Endothelial cell of umbilical vein (primary cell): ENCODE measurements around the gene PPP1R11. TPM values are rescaled to one million over a fixed set of nuclear protein-coding genes. Genes with fewer than 3 reads are reported as not detected.

Source experiments
- BruUV-seq: library from RNA; stranded (reverse); fragments of 400-500 nt; replicated peaks from 2 replicates; lab custom pipeline; 2021; lab: Mats Ljungman, UMichigan
- CTCF ChIA-PET: fragments of 300-600, 350-600 bp; sonication (Branson Sonifier 250); formaldehyde crosslinking; loops from one replicate; lab custom pipeline; 2021; ENCODE audit warnings: antibody characterized with exemption, inconsistent platforms; lab: Charles Lee
- POLR2A ChIA-PET: fragments of 300-600, 350-600 bp; sonication (Branson Sonifier 250); formaldehyde crosslinking; loops from one replicate; lab custom pipeline; 2021; ENCODE audit warnings: antibody characterized with exemption, inconsistent platforms; lab: Charles Lee
- DNase-seq: peaks from one replicate; pipeline ENCODE4 v3.0.0-alpha.2; 2011; ENCODE audit warnings: low read depth, low spot score
- FAIRE-seq: peaks from 2 replicates; lab custom pipeline; 2011; peaks lifted over from hg19 to GRCh38; lab: Jason Lieb, UNC
- H2AFZ ChIP-seq: 2 replicates; pipeline ENCODE4 v1.6.0; 2012; ENCODE audit warnings: low read depth, low read length, control low read depth, inconsistent platforms
- H3K27ac ChIP-seq: 2 replicates; pipeline ENCODE4 v1.5.1; 2011; ENCODE audit warnings: low read depth, mild to moderate bottlenecking, control low read depth, low read length, moderate library complexity; ENCODE audit not compliant: insufficient read depth
- H3K27me3 ChIP-seq, 2 experiments: 2 replicates each; pipeline versions ENCODE4 v1.6.0 to v1.6.1; 2011; ENCODE audit warnings: low read length in 2 of 2, mixed read lengths in 1 of 2; ENCODE audit not compliant: control insufficient read depth in 2 of 2, insufficient read depth in 2 of 2
- H3K36me3 ChIP-seq, 2 experiments: 2 replicates in 1 of 2; 3 replicates in 1 of 2; pipeline ENCODE4 v1.5.1; 2011; ENCODE audit warnings: low read length in 2 of 2, mild to moderate bottlenecking in 1 of 2, moderate library complexity in 1 of 2; ENCODE audit not compliant: control insufficient read depth in 2 of 2, insufficient read depth in 2 of 2; ENCODE audit errors: extremely low read depth in 1 of 2
- H3K4me1 ChIP-seq: 3 replicates; pipeline ENCODE4 v1.5.1; 2011; ENCODE audit warnings: mild to moderate bottlenecking, low read length; ENCODE audit not compliant: control insufficient read depth, insufficient read depth; ENCODE audit errors: extremely low read depth
- H3K4me2 ChIP-seq: 2 replicates; pipeline ENCODE4 v1.6.1; 2011; ENCODE audit warnings: low read length, control low read depth, mixed read lengths; ENCODE audit not compliant: insufficient read depth
- H3K4me3 ChIP-seq, 3 experiments: fragments of 200-600 bp in 1 of 3; sonication (generic), shearing (Covaris generic) in 1 of 3; replicated peaks in 1 of 3; 2 replicates each; pipeline ENCODE4 v1.5.1; 2011 to 2016; ENCODE audit warnings: control low read depth in 3 of 3, low read length in 3 of 3, mild to moderate bottlenecking in 2 of 3, inconsistent platforms in 1 of 3, low read depth in 1 of 3, moderate library complexity in 1 of 3; ENCODE audit not compliant: insufficient read depth in 1 of 3
- H3K79me2 ChIP-seq: 2 replicates; pipeline ENCODE4 v1.6.0; 2012; ENCODE audit warnings: low read length, inconsistent platforms; ENCODE audit not compliant: control insufficient read depth, insufficient read depth
- H3K9ac ChIP-seq: replicated peaks from 2 replicates; pipeline ENCODE3; 2011; ENCODE audit warnings: low read length, control low read depth; ENCODE audit not compliant: insufficient read depth; ENCODE audit errors: extremely low read depth
- H3K9me1 ChIP-seq: replicated peaks from 3 replicates; pipeline ENCODE4 v1.6.0; 2011; ENCODE audit warnings: mild to moderate bottlenecking, low read length; ENCODE audit not compliant: control insufficient read depth, insufficient read depth; ENCODE audit errors: extremely low read depth
- H3K9me3 ChIP-seq: replicated peaks from 2 replicates; pipeline ENCODE4 v1.5.1; 2012; ENCODE audit warnings: low read length, inconsistent platforms; ENCODE audit not compliant: control insufficient read depth, insufficient read depth
- H4K20me1 ChIP-seq: replicated peaks from 2 replicates; pipeline ENCODE3; 2011; ENCODE audit warnings: mild to moderate bottlenecking, low read length; ENCODE audit not compliant: control insufficient read depth, insufficient read depth; ENCODE audit errors: extremely low read depth
- EZH2 ChIP-seq: IDR thresholded peaks from 2 replicates; pipeline ENCODE4 v1.6.1; 2012; ENCODE audit warnings: borderline replicate concordance, low read depth, mild to moderate bottlenecking, moderate library complexity, low read length, inconsistent platforms; ENCODE audit not compliant: severe bottlenecking
- FOS ChIP-seq: IDR thresholded peaks from 2 replicates; pipeline ENCODE4 v1.6.1; 2011; ENCODE audit warnings: mild to moderate bottlenecking, low read length, moderate library complexity, borderline replicate concordance; ENCODE audit not compliant: insufficient read depth
- GATA2 ChIP-seq: IDR thresholded peaks from 2 replicates; pipeline ENCODE4 v1.7.0; 2011; ENCODE audit warnings: low read depth, mild to moderate bottlenecking, moderate library complexity, mixed read lengths, low read length; ENCODE audit not compliant: insufficient read length, insufficient read depth
- JUN ChIP-seq: IDR thresholded peaks from 2 replicates; pipeline ENCODE4 v1.6.1; 2011; ENCODE audit warnings: borderline replicate concordance, low read depth; ENCODE audit not compliant: insufficient read length, insufficient read depth
- MYC ChIP-seq: IDR thresholded peaks from one replicate; pipeline ENCODE4 v1.6.1; 2011; ENCODE audit warnings: mild to moderate bottlenecking, low read depth, low read length
- POLR2A ChIP-seq: IDR thresholded peaks from 2 replicates; pipeline ENCODE4 v1.6.1; 2012; ENCODE audit warnings: low read depth, mild to moderate bottlenecking, control low read depth, low read length
- POLR2AphosphoS5 ChIP-seq: IDR thresholded peaks from 2 replicates; pipeline ENCODE4 v1.6.1; 2012; ENCODE audit warnings: low read depth, mild to moderate bottlenecking, control low read depth, low read length, moderate library complexity; ENCODE audit not compliant: insufficient read depth
- dilution Hi-C: fragments of 300-500 bp; cut with MboI; formaldehyde crosslinking; loops from one replicate; pipeline ENCODE4 v1.15.0; 2019; ENCODE audit warnings: low sequenced_read_pairs; ENCODE audit not compliant: extremely low pct_ligation_motif_present
- intact Hi-C: fragments of 100-400 bp; cut with micrococcal nuclease; formaldehyde crosslinking; loops from one replicate; pipeline ENCODE4 v1.10.0; 2022
- polyA plus RNA-seq, 4 experiments: library from polyadenylated mRNA; depleted of rRNA in 3 of 4; stranded (reverse) in 3 of 4; unstranded in 1 of 4; fragments of >200 nt; gene quantifications; 2 replicates each; pipeline versions ENCODE4 v1.2.1 to v1.2.3, GENCODE V29; 2011 to 2012; ENCODE audit warnings: missing spikeins in 1 of 4
- total RNA-seq: library from RNA; stranded (reverse); gene quantifications from 2 replicates; pipeline ENCODE4 v1.2.3, GENCODE V29; 2021
- TF ChIP-seq, protein P1 (sequence below): IDR thresholded peaks from 2 replicates; pipeline ENCODE4 v1.6.1; 2011; ENCODE audit not compliant: insufficient read depth, insufficient read length
- TF ChIP-seq, protein P2 (sequence below), 2 donors: IDR thresholded peaks; 1 replicate in 1 of 2; 2 replicates in 1 of 2; pipeline ENCODE4 v1.5.1; 2011; ENCODE audit warnings: low read length in 2 of 2, mild to moderate bottlenecking in 2 of 2, moderate library complexity in 2 of 2, control low read depth in 1 of 2, inconsistent platforms in 1 of 2, low read depth in 1 of 2; ENCODE audit not compliant: insufficient read depth in 1 of 2; ENCODE audit errors: extremely low read depth in 1 of 2

PPP1R11 gene
- total and polyA plus RNA-seq, 2 donors (not counting 3 experiments of a cell fraction or from before 2014, with no cell fraction given): 32.4 to 44.1 TPM

DNA sequence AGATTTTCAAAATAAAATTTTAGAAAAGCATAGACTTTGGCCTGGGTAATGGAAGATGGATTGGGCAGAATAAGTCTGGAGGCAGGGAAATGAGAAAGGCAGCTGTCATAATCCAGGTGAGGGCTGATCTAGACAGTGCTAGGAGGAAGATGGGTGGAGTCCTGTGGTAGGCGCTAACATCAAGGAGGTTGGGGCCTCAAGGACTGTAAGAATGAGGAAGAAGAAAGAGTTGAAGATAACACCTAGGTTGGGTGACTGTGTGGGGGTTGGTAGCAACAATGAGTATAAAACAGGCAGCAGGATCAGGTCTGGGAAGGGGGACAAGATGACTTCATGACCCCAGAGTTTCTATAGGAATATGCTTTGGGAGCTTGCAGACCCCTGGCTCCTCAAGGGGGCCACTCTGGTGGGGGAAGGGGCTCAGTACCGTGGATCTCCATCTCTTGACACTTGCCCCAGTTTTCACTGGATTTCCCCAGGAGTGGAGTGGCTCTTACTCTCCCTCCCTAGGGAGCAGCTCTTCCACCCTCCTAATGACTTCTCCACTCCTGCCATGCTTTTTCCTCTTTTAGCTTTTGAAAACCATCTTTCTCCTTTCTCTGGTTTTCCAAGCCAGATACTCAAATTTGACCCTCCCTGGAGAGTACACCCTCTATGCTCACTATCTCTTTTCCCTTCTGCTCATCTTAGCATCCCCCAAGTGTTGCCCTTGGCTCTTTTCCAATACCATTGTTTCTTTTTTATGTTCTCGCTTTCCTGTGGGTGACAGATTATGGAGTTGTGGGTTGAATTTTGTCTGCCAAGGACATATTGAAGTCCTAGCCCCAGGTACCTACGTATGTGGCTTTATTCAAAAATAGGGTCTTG lies 31.1 kb downstream of the PPP1R11 start:
- Histone ChIP-seq H4K20me1 (no peaks in the 10 kb centered on the region), H3K79me2 (no peaks in the 10 kb centered on the region), H3K9ac (no peak overlapping the region), H3K36me3 (no peaks in the 10 kb centered on the region), H3K27ac (no peak overlapping the region), H3K9me1 (no peaks in the 10 kb centered on the region), H2AFZ (no peak overlapping the region), H3K9me3 (no peaks in the 10 kb centered on the region), H3K4me1 (peaks cover 13% of the 10 kb centered on the region), H3K27me3 (peaks cover 31 to 48% of the 10 kb centered on the region in 2 experiments), H3K4me3 (no peak overlapping the region), H3K4me2 (no peak overlapping the region)
- FAIRE-seq (no peak), DNase-seq (no peak)
- POLR2A ChIA-PET: no interaction called here
- dilution Hi-C loops (no loop called here), intact Hi-C loops (no loop called here)
- CTCF ChIA-PET: interaction anchor here (1.9 kb wide), 1 partner anchor 33 kb away, joined by 5 read pairs; no protein-coding TSS in a partner anchor
- BruUV-seq: no TSS peak
- TF ChIP-seq MYC (no peak), POLR2AphosphoS5 (no peak), JUN (no peak)
- TF ChIP-seq, protein P1, sequence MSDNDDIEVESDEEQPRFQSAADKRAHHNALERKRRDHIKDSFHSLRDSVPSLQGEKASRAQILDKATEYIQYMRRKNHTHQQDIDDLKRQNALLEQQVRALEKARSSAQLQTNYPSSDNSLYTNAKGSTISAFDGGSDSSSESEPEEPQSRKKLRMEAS: no peak

DNA sequence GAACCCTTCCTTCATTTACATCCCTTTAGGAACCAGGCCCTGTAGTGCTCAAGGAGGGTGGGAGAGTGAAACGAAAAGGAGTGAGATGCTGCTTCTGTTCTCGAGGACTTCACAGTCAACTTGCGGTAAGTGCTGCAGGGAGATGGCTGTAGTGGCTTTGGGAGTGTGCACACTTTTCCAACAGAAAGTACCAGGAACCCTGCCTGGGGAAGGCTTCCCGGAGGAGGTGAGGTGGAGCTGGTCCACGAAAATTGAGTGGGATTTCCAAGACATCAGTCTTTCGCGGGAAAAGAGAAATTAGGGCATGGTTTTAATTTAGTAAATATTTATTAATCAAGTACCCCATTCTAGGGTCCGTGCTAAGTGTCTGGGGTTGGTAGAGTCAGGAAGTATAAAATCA lies 33.2 kb downstream of the PPP1R11 start:
- Histone ChIP-seq H2AFZ (no peak overlapping the region), H3K79me2 (no peaks in the 10 kb centered on the region), H3K36me3 (no peaks in the 10 kb centered on the region), H3K9me3 (no peaks in the 10 kb centered on the region), H3K27ac (no peak overlapping the region), H3K4me2 (no peak overlapping the region), H3K27me3 (peaks cover 43 to 64% of the 10 kb centered on the region in 2 experiments), H3K4me1 (peaks cover 17% of the 10 kb centered on the region), H3K9me1 (no peaks in the 10 kb centered on the region), H3K4me3 (no peak overlapping the region), H3K9ac (no peak overlapping the region), H4K20me1 (no peaks in the 10 kb centered on the region)
- TF ChIP-seq GATA2 (no peak), POLR2A (no peak), MYC (no peak), FOS (no peak), EZH2 (no peak), POLR2AphosphoS5 (no peak), JUN (no peak)
- TF ChIP-seq, protein P2, sequence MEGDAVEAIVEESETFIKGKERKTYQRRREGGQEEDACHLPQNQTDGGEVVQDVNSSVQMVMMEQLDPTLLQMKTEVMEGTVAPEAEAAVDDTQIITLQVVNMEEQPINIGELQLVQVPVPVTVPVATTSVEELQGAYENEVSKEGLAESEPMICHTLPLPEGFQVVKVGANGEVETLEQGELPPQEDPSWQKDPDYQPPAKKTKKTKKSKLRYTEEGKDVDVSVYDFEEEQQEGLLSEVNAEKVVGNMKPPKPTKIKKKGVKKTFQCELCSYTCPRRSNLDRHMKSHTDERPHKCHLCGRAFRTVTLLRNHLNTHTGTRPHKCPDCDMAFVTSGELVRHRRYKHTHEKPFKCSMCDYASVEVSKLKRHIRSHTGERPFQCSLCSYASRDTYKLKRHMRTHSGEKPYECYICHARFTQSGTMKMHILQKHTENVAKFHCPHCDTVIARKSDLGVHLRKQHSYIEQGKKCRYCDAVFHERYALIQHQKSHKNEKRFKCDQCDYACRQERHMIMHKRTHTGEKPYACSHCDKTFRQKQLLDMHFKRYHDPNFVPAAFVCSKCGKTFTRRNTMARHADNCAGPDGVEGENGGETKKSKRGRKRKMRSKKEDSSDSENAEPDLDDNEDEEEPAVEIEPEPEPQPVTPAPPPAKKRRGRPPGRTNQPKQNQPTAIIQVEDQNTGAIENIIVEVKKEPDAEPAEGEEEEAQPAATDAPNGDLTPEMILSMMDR (IDR thresholded peaks at IDR 0.05; ENCODE audit: extremely low read depth in 1 of 2, insufficient read depth in 1 of 2, low read depth in 1 of 2, low read length in 2 of 2): no peak
- TF ChIP-seq, protein P1: no peak
- intact Hi-C loops (no loop called here), dilution Hi-C loops (no loop called here)
- DNase-seq (no peak), FAIRE-seq (no peak)
- BruUV-seq: no TSS peak
- ChIA-PET POLR2A (no interaction called here), CTCF (no interaction called here)
